Neuronal stem cell (in vitro differentiated cells): Measurements from ENCODE around the gene ZNF385B.

ENCODE experiments used
- DNase-seq: peaks from one replicate; pipeline ENCODE4 v3.0.0-alpha.2; 2013; ENCODE audit warnings: low spot score
- H2AFZ ChIP-seq: one replicate; pipeline ENCODE4 v1.6.1; 2013; ENCODE audit warnings: mild to moderate bottlenecking, low read length, inconsistent platforms
- H2AK5ac ChIP-seq: 2 replicates; pipeline ENCODE4 v1.6.1; 2013; ENCODE audit warnings: low read depth, mild to moderate bottlenecking, inconsistent platforms, low read length, moderate library complexity, mixed read lengths
- H2BK120ac ChIP-seq: 2 replicates; pipeline ENCODE4 v1.6.1; 2013; ENCODE audit warnings: low read depth, mild to moderate bottlenecking, inconsistent platforms, low read length, moderate library complexity, mixed read lengths
- H2BK12ac ChIP-seq: one replicate; pipeline ENCODE4 v1.6.1; 2013; ENCODE audit warnings: low read length, inconsistent platforms
- H2BK15ac ChIP-seq: 2 replicates; pipeline ENCODE4 v1.6.1; 2013; ENCODE audit warnings: mild to moderate bottlenecking, low read length, inconsistent platforms, mixed read lengths
- H2BK5ac ChIP-seq: one replicate; pipeline ENCODE4 v1.6.1; 2013; ENCODE audit warnings: inconsistent platforms, mild to moderate bottlenecking, low read length, moderate library complexity
- H3K14ac ChIP-seq: one replicate; pipeline ENCODE4 v1.6.1; 2013; ENCODE audit warnings: low read length, inconsistent platforms
- H3K18ac ChIP-seq: 2 replicates; pipeline ENCODE4 v1.6.1; 2013; ENCODE audit warnings: low read length, inconsistent platforms
- H3K23ac ChIP-seq: 2 replicates; pipeline ENCODE4 v1.6.1; 2013; ENCODE audit warnings: low read depth, mild to moderate bottlenecking, mixed read lengths, low read length, inconsistent platforms; ENCODE audit not compliant: poor library complexity
- H3K27ac ChIP-seq: replicated peaks from 3 replicates; pipeline ENCODE4 v1.5.1; 2013; ENCODE audit warnings: low read length, inconsistent platforms
- H3K27me3 ChIP-seq, 3 experiments: 2 replicates each; pipeline ENCODE4 v1.6.1; 2013; ENCODE audit warnings: low read length in 3 of 3, mild to moderate bottlenecking in 2 of 3, inconsistent platforms in 1 of 3, low read depth in 1 of 3, mixed read lengths in 1 of 3, moderate library complexity in 1 of 3; ENCODE audit not compliant: control insufficient read depth in 3 of 3, insufficient read depth in 3 of 3
- H3K36me3 ChIP-seq, 2 donors: replicated peaks in 1 of 2; 2 replicates each; pipeline ENCODE4 v1.6.1; 2013; ENCODE audit warnings: low read length in 2 of 2; ENCODE audit not compliant: control insufficient read depth in 2 of 2, insufficient read depth in 2 of 2
- H3K4ac ChIP-seq: 2 replicates; pipeline ENCODE4 v1.6.1; 2013; ENCODE audit warnings: inconsistent platforms, mild to moderate bottlenecking, low read length, moderate library complexity
- H3K4me1 ChIP-seq, 2 donors: 1 replicate in 1 of 2; 2 replicates in 1 of 2; pipeline ENCODE4 v1.6.1; 2013; ENCODE audit warnings: low read length in 2 of 2, low read depth in 1 of 2; ENCODE audit not compliant: control insufficient read depth in 2 of 2, insufficient read depth in 1 of 2
- H3K4me2 ChIP-seq: one replicate; pipeline ENCODE4 v1.6.1; 2013; ENCODE audit warnings: mild to moderate bottlenecking, low read length, inconsistent platforms; ENCODE audit not compliant: insufficient read depth, poor library complexity, severe bottlenecking
- H3K4me3 ChIP-seq, 2 donors: 2 replicates each; pipeline ENCODE4 v1.5.1; 2013; ENCODE audit warnings: low read length in 2 of 2, mild to moderate bottlenecking in 2 of 2, inconsistent platforms in 1 of 2, moderate library complexity in 1 of 2
- H3K79me1 ChIP-seq: one replicate; pipeline ENCODE4 v1.6.1; 2013; ENCODE audit warnings: low read depth, mild to moderate bottlenecking, inconsistent platforms, low read length, moderate library complexity
- H3K9ac ChIP-seq: one replicate; pipeline ENCODE4 v1.6.1; 2013; ENCODE audit warnings: mild to moderate bottlenecking, low read depth, low read length, inconsistent platforms; ENCODE audit not compliant: poor library complexity
- H3K9me3 ChIP-seq, 2 donors: replicated peaks in 1 of 2; 2 replicates each; pipeline versions ENCODE3 to v1.6.1; 2013; ENCODE audit warnings: low read length in 2 of 2, mild to moderate bottlenecking in 2 of 2, inconsistent platforms in 1 of 2, low read depth in 1 of 2, mixed read lengths in 1 of 2, moderate library complexity in 1 of 2; ENCODE audit not compliant: control insufficient read depth in 2 of 2, insufficient read depth in 1 of 2
- H4K8ac ChIP-seq: one replicate; pipeline ENCODE4 v1.6.1; 2013; ENCODE audit warnings: low read depth, mild to moderate bottlenecking, inconsistent platforms, low read length, moderate library complexity
- H4K91ac ChIP-seq: one replicate; pipeline ENCODE4 v1.6.1; 2013; ENCODE audit warnings: low read length, low read depth, mild to moderate bottlenecking, inconsistent platforms; ENCODE audit not compliant: poor library complexity
- WGBS, 2 donors: extraction: QIAGEN DNeasy Blood & Tissue Kit; methylation state at CpG; one replicate each; pipeline ENCODE4 v1.1.7; 2013; ENCODE audit warnings: missing lambda C conversion rate in 2 of 2, mixed read lengths in 1 of 2; ENCODE audit not compliant: insufficient read length in 2 of 2, insufficient replicate concordance in 1 of 2; ENCODE audit errors: extremely low coverage in 2 of 2; 5-methylcytosine and 5-hydroxymethylcytosine counted together

Gene ZNF385B

DNA sequence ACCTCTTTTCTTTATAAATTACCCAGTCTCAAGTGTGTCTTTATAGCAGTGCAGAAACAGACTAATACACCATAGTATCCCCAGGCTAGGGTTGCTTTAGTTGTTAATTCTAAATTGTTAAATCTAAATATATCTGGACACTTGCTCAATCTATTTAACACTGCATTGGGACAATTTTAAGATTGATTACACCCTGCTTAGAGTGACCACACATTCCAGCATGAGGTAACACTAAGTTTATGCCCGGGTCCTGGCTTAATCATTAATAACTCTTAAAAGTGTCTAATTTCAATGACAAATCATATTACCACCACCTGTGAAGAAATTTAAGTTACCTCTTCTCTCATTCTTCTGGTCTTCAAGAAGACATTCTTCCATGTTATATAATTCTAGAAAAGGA lies 131.4 kb downstream of the ZNF385B start:
- H2BK5ac ChIP-seq = no peak overlapping the region
- no peak overlapping the region for H3K27ac ChIP-seq
- H3K14ac ChIP-seq = no peak overlapping the region
- H3K18ac ChIP-seq = no peak overlapping the region
- DNase-seq = no peak
- H3K4ac ChIP-seq = no peak overlapping the region
- H2BK120ac ChIP-seq = no peak overlapping the region
- no peak overlapping the region for H2AFZ ChIP-seq
- no peak overlapping the region for H3K4me3 ChIP-seq
- no peaks in the 10 kb centered on the region for H3K27me3 ChIP-seq
- no peak overlapping the region for H4K8ac ChIP-seq
- no peak overlapping the region for H3K9ac ChIP-seq
- no peaks in the 10 kb centered on the region for H3K36me3 ChIP-seq
- no peaks in the 10 kb centered on the region for H3K4me1 ChIP-seq
- no peak overlapping the region for H3K23ac ChIP-seq
- no peaks in the 10 kb centered on the region for H3K79me1 ChIP-seq
- no peaks in the 10 kb centered on the region for H3K9me3 ChIP-seq
- no CpG with 5 or more reads among the region's 1 CpG for WGBS, 2 donors
- H2AK5ac ChIP-seq = no peak overlapping the region
- H4K91ac ChIP-seq = no peak overlapping the region
- H3K4me2 ChIP-seq = no peak overlapping the region
- no peak overlapping the region for H2BK15ac ChIP-seq
- H2BK12ac ChIP-seq = no peak overlapping the region

DNA sequence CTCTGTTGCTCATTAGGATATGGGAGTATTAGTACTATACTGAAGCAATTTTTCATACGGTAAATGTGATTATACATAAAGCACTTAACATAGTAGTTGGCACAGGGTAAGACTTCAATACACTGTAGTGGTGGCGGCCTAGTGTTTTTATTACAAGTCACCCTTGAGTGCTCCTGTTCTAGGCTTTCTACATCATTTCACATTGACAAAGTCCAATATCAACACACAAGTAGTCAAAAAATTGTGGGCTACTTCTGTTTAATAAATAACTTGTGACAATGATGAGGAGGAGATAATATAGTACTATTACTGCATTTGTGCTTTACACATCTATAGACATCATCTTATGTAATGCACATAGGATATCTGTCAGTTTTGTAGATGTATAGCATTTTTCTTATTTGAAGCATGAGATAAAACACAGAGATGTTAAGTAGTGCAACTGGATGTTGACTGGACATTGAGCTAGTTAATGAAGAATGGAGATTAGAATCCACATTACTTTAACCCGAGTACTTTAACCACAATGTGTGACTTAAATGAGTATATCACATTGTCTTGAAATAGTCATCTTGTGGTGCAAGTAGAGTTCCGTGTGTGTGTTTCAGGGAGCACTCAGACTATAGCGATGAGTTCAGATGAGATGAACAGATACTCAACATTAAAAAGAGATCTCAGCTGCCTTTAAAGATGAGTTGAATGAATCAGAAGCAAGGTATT lies 134.8 kb downstream of the ZNF385B start:
- Histone ChIP-seq H3K9ac (no peak overlapping the region), H3K4me2 (no peak overlapping the region), H4K91ac (no peak overlapping the region), H3K36me3 (no peaks in the 10 kb centered on the region), H2BK12ac (no peak overlapping the region), H2BK120ac (no peak overlapping the region), H3K4me3 (no peak overlapping the region), H3K27me3 (no peaks in the 10 kb centered on the region), H3K79me1 (no peaks in the 10 kb centered on the region), H2BK15ac (no peak overlapping the region), H2BK5ac (no peak overlapping the region), H4K8ac (no peak overlapping the region), H3K18ac (no peak overlapping the region), H3K4me1 (no peaks in the 10 kb centered on the region), H3K9me3 (no peaks in the 10 kb centered on the region), H3K4ac (no peak overlapping the region), H3K14ac (no peak overlapping the region), H3K27ac (no peak overlapping the region), H3K23ac (no peak overlapping the region), H2AFZ (no peak overlapping the region), H2AK5ac (no peak overlapping the region)
- DNase-seq = no peak
- no CpG with 5 or more reads among the region's 5 CpGs for WGBS, 2 donors

DNA sequence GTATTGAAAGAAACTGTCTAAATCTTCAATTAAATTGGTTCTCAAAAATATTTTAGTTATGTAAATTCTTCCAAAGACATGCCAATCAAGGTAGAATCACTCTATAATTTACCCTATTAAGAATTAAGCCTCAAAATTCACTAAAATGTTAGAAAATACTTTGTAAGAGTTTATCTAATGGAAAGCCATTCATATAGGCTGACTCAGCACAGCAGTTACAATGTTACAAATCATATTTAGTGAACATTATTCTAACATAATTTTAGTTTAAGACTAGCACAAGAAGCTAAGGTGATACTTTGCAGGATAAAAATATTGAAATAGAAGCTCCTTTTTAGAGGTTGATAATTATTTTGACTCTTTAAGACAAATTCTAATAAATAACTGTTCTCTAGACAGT lies 137.0 kb downstream of the ZNF385B start:
- DNase-seq = no peak
- Histone ChIP-seq H4K91ac (no peak overlapping the region), H3K14ac (no peak overlapping the region), H3K4me1 (no peaks in the 10 kb centered on the region), H3K27ac (no peak overlapping the region), H3K18ac (no peak overlapping the region), H4K8ac (no peak overlapping the region), H3K4me3 (no peak overlapping the region), H3K9me3 (no peaks in the 10 kb centered on the region), H3K79me1 (no peaks in the 10 kb centered on the region), H2BK15ac (no peak overlapping the region), H3K4me2 (no peak overlapping the region), H3K9ac (no peak overlapping the region), H2AK5ac (no peak overlapping the region), H2BK5ac (no peak overlapping the region), H2BK120ac (no peak overlapping the region), H2AFZ (no peak overlapping the region), H3K27me3 (no peaks in the 10 kb centered on the region), H2BK12ac (no peak overlapping the region), H3K23ac (no peak overlapping the region), H3K4ac (no peak overlapping the region), H3K36me3 (no peaks in the 10 kb centered on the region)

DNA sequence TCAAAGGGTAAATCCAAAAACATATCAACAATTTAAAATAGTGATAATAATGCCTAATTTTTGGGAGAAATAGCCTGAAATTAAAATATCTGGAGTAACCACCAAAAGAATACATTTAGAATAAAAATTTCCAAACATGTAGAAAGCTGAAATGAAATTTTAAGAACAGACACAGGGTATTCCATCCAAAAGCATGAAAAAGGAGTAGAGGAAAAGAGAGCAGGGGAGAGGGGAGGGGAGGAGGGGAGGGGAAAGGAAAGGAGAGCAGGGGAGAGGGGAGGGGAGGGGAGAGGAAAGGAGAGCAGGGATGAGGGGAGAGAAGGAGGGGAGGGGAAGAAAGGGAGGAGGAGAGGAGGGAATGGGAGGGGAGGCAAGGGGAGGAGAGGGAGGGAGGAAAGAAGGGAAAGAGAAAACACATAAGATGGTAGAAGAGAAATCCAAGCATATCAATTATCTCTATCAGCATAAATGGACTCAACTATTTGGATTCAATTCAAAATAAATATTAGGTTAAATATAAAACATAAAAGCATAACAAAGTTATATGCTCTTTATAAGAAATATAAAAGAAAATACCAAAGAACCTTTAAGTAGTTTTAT lies 141.1 kb downstream of the ZNF385B start:
- H3K18ac ChIP-seq = no peak overlapping the region

More for the DNA sequence above, 141.1 kb downstream of the ZNF385B start:
- H2AFZ ChIP-seq = no peak overlapping the region
- H3K36me3 ChIP-seq = no peaks in the 10 kb centered on the region
- no peak overlapping the region for H2BK12ac ChIP-seq
- H2BK120ac ChIP-seq = no peak overlapping the region
- H3K27ac ChIP-seq = no peak overlapping the region
- H3K9ac ChIP-seq = no peak overlapping the region
- no peak overlapping the region for H2BK15ac ChIP-seq
- H3K79me1 ChIP-seq = no peaks in the 10 kb centered on the region
- H4K8ac ChIP-seq = no peak overlapping the region
- no peak overlapping the region for H3K14ac ChIP-seq
- H3K4me3 ChIP-seq = no peak overlapping the region
- H4K91ac ChIP-seq = no peak overlapping the region
- H2AK5ac ChIP-seq = no peak overlapping the region
- no peak overlapping the region for H3K4me2 ChIP-seq
- no peak overlapping the region for H2BK5ac ChIP-seq
- H3K4me1 ChIP-seq = no peaks in the 10 kb centered on the region
- DNase-seq = no peak
- H3K4ac ChIP-seq = no peak overlapping the region
- no peak overlapping the region for H3K23ac ChIP-seq
- no peaks in the 10 kb centered on the region for H3K27me3 ChIP-seq
- H3K9me3 ChIP-seq = no peaks in the 10 kb centered on the region
